HFF-Myc (cell line): ENCODE results near the gene DHDDS.
"Not testable (repeated sequence)": the region's sequence is repeated elsewhere in the genome, so short reads cannot be mapped to it uniquely, and the experiment has no call there.

Source experiments
- DNase-seq: peaks from one replicate; pipeline ENCODE4 v3.0.0-alpha.2; 2011; ENCODE audit warnings: low read depth; ENCODE audit errors: extremely low read depth
- H3K4me3 ChIP-seq: replicated peaks from 2 replicates; pipeline ENCODE4 v1.5.1; 2011; ENCODE audit warnings: low read depth, mild to moderate bottlenecking, control low read depth, low read length
- TF ChIP-seq, protein P1 (sequence below): IDR thresholded peaks from 2 replicates; pipeline ENCODE4 v1.5.1; 2012; ENCODE audit warnings: mild to moderate bottlenecking, low read depth, low read length, control low read depth; ENCODE audit errors: missing control alignments

DHDDS gene

DNA sequence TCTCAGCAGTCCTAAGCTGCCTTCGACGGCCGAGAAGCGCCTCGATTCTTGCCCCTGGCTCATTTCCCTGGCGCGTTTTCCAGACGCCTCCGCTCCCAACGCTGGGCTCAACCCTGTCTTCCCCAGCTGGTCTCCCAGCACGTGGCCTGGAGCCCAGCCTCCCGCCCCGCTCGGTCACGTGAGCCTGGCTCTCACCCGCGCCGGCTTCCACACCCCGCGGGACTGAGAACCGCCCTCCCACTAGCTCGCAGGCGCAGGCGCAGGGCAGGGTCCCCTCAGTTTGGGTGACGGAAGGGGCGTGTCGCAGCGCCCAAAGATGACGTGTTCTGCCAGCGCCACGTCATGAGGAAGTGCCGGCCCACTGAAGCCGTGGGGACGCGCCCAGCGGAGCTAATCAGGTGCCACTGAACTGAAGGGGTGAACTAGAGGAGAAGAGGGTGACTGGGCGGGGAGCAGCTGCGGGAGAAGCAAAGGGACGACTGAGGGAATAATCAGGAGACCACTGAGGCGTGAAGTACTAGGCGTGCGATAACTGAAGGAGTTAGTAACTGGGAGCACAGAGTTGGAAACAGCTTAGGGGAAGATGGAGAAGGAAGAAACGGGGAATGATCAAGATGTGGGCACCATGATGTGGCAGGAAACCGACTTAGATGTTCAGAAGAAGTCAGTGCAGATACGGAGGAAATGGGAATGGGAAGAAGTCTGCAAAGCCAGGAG is at the start of gene DHDDS:
DHDDS (plus strand) TSS at position 343 of the 717 bp plus-strand sequence. CDS start 625 bp downstream, outside the sequence.
- peak; percentile 89 for DNase-seq
- peak within 1 kb of the TSS; percentile 77 for H3K4me3 ChIP-seq
- TF ChIP-seq, protein P1, sequence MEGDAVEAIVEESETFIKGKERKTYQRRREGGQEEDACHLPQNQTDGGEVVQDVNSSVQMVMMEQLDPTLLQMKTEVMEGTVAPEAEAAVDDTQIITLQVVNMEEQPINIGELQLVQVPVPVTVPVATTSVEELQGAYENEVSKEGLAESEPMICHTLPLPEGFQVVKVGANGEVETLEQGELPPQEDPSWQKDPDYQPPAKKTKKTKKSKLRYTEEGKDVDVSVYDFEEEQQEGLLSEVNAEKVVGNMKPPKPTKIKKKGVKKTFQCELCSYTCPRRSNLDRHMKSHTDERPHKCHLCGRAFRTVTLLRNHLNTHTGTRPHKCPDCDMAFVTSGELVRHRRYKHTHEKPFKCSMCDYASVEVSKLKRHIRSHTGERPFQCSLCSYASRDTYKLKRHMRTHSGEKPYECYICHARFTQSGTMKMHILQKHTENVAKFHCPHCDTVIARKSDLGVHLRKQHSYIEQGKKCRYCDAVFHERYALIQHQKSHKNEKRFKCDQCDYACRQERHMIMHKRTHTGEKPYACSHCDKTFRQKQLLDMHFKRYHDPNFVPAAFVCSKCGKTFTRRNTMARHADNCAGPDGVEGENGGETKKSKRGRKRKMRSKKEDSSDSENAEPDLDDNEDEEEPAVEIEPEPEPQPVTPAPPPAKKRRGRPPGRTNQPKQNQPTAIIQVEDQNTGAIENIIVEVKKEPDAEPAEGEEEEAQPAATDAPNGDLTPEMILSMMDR = no peak

GRCh38 chr1:26384076-26384475 is 48.0 kb upstream of the DHDDS start:
- no peak for DNase-seq
- TF ChIP-seq, protein P1 = no peak
- no peak overlapping the region for H3K4me3 ChIP-seq

- DNase-seq, H3K4me3 ChIP-seq: not testable (repeated sequence)
Measured at GRCh38 chr1:26385063-26385462, 47.1 kb upstream of the DHDDS start.

DNA sequence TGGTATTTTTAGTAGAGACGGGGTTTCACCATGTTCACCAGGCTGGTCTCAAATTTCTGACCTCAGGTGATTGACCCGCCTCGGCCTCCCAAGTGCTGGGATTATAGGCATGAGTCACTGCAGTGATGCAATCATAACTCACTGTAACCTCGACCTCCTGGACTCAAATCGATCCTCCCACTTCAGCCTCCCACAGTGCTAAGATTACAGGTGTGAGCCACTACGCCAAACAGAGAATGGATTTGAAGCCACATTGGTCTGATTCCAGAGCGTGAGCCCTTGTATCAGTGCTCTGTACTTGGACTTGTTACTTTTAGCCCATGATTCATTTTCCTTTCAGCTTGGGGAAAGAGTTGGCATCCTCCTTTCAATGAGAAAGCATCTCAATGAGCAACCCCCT is 44.7 kb upstream of the DHDDS start:
- TF ChIP-seq, protein P1 = no peak
- peak; percentile 32 for DNase-seq
- no peak overlapping the region for H3K4me3 ChIP-seq

DNA sequence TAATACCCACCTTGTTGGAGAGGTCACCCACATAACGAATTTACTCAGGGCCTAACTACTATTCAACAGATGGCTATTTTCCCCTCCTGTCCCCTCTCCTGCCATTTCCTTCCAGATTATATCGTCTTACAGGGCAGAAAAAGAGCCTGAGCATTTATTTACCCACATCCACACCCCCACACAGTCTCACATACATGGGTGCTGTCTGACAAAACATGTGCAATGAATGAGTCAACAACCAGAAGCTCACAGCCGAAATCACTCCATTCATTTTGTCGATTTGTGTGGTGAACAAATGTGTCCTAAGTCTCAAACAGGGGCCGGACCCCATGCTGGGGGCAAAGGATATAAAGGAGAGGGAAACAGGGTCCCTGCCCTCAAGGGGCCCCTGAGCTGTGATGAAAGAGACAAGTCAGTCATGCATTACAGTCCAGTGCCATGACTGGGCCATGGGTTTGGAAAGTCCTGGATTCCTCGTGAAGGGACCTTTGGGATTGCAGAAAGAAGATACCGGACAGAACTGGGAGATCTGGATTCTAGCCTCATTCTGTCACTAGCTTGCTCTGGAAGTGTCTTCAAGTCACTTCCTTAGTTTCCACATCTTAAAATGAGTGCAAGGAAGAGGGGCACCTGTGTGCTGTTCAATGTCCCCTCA is 43.2 kb upstream of the DHDDS start:
- no peak for DNase-seq
- TF ChIP-seq, protein P1 = no peak
- no peak overlapping the region for H3K4me3 ChIP-seq

DNA sequence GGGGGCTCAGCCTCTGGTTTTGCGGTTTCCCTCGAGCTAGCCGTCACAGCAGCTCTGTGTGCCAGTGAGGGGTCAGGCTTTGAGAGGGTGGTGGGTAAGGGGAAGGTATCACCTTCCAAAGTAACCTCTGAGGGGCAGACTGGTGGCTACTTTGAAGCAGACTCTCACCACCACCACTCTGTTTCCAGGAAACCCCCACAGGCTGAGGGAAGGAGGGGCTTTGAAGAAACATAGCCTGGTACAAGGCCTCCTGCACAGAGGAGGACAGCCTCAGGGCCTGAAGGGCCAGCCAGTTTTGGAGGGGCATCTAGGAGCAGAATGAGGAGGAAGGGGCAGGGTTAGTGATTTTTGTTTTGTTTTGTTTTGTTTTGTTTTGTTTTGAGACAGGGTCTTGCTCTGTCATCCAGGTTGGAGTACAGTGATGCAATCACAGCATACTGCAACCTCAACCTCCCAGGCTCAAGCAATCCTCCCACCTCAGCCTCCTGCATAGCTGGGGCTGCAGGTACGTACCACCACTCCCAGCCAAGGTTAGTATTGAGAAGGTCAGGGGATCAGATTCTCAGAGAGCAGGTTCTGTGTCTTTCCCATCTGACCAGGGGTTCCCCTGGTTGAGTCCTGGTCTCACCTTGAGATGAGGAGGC is 42.4 kb upstream of the DHDDS start:
- TF ChIP-seq, protein P1 = no peak

GRCh38 chr1:26391450-26391849 is 40.7 kb upstream of the DHDDS start:
- TF ChIP-seq, protein P1 = peak; percentile 83
- DNase-seq = peak; percentile 33
- no peak overlapping the region for H3K4me3 ChIP-seq

More for the DNA sequence above, 42.4 kb upstream of the DHDDS start:
- H3K4me3 ChIP-seq = no peak overlapping the region
- DNase-seq = no peak
